HL-60/S4 treated with phorbol 12-myristate 13-acetate at 8.2 ng/mL for 4 days and 3 days (cell line): ENCODE measurements around the gene PRLH.
"Not testable (repeated sequence)": the region's sequence is repeated elsewhere in the genome, so short reads cannot be mapped to it uniquely, and the experiment has no call there.

Experiments used
- in situ Hi-C: fragments of 300-500 bp; cut with MboI; formaldehyde crosslinking; loops from 2 replicates; pipeline ENCODE4 v1.15.0; 2022; ENCODE audit warnings: low sequenced_read_pairs

PRLH gene

DNA sequence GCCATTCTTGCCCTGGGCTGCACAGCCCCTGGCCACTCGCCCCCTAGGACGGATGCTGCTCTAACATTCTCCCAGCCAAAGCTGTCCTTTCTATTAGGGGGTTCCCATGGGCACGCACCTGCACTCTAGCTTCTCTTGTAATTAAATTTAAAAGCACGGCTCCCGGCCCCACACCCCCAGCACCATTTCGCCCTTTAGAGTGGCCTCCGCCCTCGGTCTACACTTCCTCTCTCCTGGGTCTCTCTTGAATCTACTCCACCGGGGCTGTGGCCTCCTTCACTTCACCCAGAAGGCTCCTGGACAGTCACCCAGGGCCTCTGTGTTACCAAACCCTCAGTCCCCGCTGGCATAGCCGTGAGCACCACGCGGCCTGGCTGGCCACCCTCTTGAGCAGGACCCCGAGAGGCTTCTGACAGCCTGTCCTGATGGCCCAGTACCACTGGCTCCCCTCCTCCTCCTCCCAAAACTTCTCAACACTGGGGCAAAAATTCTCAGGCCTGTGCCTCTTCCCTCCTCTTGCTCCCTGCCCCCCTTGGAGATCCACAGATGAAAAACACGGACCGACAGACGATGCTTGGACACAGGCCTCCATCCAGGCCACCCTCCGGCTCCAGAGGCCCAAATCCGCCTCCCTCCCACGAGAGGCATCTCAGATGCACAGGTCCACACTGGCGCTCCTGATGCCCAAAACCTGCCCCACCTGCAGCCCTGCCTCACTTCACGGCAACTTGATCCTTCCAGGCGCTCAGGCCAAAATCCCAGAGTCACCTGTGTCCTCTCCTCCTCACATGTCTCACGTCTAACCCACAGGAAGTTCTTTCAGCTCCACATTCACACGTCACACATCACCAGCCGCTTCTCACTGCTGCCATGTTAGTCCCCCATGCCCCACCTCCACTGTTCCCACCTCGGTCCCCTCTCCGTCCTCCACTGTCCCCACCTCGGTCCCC is 31.1 kb downstream of the PRLH start:
- in situ Hi-C loops: no loop called here

DNA sequence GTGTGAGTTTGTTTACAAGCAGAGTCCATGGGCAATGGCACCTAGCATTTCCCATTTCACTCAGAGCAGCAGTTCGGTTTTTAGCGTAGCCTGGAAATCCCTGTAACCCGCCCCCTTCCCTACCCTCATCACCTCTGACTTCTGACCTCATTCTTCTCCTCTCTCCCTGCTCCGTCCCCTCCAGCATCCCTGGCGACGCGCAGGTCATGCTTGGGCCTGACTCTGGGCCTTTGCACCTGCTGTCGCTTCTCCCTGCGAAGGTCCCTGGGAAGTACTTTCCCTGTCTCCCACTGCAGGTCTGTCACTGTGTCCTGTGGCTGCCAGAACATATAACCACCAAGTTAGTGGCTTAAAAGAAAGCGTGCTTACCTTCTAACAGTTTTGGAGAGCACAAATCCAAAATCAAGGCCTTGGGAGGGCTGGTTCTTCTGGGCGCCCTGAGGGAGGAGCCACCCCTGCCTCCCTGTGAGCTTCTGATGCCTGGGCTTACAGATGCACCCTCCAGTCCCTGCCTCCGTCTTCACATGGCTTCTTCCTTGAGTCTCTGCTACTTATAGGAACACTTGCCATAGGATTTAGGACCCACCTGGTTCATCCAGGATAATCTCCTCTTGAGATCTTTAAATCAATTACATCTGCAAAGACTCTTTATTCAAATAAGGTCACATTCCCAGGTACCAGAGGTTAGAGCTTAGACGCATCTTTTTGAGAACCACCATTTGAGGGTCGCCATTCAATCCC is 32.3 kb downstream of the PRLH start:
- in situ Hi-C loops: no loop called here

GRCh38 chr2:237599465-237600110 is 33.2 kb downstream of the PRLH start:
- in situ Hi-C loops: no loop called here

DNA sequence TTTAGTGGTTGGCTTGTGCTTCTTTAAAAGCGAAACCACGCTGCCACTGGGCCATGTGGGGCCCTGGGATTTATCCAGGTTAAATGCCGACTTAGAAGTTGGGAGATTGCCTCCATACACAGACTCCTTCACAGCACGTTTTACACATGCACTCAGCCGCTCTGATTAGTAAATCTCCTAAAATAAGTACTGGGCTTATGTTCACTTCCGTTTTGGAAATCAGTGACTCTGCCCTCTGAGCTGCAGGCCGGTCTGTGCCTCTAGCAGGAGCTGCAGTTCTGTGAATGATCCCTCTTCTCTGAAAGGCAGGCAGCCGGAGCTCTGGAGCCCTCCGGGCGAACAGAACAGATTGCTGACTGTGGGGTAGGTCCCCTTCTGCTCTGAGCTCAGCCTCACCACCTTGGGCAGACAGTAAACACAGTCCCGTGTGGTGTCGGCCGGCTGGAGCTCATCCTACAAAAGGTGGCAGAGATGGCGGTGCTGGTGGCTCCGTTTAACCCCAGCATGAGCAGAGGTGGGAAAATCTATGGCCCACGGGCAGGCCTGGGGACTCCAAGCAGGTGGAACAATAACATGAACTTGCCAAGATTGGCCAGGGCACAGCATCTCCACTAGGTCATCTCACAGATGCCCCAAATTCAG is 34.0 kb downstream of the PRLH start:
- in situ Hi-C loops: no loop called here

DNA sequence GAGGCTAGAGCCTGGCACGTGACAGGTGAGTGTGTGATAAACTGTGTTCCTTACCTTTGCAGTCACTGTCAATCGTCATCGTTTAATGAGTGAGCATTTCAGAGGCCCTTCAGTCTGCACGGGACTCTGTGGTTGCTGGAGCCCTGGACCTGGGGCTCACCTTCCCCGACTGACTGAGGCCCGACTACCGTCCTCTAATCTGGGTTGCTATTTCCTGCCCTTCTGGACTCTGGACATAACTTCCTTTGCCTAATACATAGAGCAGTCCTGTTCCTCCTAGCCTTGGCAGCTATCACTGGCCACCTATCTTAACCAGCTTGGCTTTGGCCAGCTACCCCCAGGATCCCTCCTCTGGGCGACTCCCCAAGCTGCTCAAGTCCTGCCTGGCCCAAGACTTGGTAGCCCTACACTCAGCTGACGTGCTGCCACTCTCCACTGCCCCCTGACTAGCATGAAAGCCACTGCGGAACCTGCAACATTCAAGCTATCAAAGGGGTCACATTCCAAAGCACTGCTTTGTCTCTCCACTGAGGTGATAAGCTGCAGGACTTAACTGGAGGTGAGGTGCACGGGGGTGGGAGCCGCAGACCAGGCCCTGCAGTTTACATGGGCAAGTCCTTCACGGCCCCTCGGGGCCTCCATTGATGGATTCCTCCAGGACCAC is 35.2 kb downstream of the PRLH start:
- in situ Hi-C loops: no loop called here

DNA sequence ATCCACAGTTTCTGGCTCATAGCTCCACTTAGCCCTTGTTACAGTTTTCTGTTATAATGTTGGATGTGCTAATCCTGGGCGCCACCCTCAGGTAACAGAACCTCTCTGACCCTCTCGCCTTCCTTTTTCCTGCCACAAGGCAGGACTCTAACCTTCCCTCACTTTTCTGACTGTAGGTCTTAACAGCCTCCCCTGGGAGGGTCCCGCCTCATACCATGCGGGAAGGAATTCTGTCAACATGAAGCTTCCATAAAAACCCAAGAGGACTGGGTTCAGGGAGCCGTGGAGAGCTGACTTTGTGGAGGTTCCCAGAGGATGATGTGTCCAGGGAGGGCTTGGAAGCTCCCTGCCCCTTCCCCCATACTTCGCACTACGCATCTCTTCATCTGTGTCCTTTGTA is 36.0 kb downstream of the PRLH start:
- in situ Hi-C loops: no loop called here

DNA sequence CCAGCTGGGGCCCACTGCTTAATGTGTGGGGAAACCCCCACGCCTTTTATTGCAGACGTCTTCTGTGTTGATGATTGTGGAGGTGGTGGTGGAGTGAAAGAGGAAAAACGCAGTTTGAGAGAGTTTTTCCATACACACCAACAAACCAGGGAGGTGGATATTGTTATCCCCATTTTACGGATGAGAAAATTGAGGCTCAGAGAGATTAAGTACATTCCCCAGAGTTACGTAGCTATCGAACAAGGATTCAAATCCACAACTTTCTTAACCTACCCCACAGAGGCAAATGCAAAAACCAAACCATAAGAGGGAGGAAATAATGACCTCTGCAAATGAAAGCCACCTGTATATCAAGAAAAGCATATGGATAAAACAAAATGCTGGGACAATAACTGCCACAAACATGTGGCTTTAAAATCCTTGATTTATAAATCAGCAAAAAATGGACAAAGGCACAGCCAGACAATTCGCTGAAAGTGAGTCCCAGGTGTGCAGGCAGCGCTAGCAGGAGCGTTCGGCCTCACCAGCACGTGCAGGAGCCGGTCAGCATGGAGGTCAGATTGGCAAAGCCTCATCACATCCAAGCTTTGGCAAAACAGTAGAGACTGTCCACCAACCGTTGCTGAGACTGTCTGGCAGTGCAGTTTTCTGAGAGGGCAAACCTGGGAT is 36.8 kb downstream of the PRLH start:
- in situ Hi-C loops: no loop called here

GRCh38 chr2:237603718-237604362 is 37.5 kb downstream of the PRLH start:
- in situ Hi-C loops: no loop called here

DNA sequence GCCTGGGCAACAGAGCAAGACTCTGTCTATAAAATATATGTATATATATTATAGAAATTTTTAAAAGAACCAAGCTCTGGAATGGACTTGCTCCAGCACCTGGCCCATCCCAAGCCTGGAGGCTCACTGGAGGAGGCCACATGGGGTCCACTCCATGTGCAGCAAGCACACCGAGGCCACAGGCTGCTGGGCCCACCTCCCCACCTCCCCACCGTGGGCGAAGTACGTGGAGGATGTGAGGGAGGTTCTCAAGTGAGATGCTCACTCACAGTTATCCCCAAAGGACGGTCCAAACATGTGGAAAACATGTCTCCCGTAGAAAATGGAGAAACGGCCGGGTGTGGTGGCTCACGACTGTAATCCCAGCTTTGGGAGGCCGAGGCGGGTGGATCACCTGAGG is 38.0 kb downstream of the PRLH start:
- in situ Hi-C loops: no loop called here

- in situ Hi-C loops: no loop called here
Measured at GRCh38 chr2:237604960-237605359, 38.6 kb downstream of the PRLH start.

DNA sequence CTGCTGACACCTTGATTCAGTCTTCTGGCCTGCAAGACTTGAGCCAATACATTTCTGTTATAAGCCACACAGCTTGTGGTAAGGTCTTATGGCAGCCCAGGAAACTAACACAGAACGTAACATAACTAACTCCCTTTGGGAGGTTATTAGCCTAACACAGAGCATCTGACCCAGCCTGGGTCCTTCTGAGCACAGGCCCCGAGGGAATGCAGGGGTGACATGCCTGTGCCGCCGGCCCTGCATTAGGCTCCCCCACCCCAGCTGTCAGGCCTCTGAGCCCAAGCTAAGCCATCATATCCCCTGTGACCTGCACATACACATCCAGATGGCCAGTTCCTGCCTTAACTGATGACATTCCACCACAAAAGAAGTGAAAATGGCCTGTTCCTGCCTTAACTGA is 40.1 kb downstream of the PRLH start:
- in situ Hi-C loops: not testable (repeated sequence)

DNA sequence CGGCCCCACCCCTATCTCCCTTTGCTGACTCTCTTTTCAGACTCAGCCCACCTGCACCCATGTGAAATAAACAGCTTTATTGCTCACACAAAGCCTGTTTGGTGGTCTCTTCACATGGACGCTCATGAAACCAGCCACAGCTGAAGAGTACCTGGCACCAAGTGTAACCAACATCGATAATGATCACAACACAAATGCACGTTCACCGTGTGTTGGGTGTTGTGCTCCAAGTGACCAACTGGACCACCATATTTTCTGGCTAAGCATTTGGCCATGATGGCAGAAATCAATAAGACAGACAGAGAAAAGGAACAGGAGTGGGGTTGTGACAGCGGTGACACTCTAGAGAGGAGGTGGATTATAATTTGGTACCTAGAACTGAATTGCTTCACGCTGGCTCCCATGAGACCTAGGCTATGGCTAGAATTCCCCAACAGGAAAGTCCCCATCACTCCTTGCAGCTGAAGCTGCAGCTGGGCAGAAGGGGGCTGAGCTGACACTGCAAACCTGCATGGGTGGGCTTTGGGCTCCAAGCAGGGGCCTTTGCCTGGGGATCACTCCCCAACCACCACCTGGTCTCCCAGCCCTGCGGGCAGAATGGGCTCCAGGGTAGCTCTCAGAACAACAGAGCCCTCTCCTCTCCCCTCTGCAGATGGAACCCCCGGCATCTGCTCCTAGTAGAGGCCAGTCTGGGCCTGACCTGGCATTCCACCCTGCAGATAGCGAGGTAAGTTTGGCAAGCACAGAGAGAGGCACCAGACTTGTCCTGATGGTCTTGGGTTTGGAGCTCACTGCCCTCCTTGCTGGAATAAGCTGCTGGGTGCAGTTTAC is 46.4 kb downstream of the PRLH start:
- in situ Hi-C loops: no loop called here

- in situ Hi-C loops: no loop called here
Measured at GRCh38 chr2:237613679-237614078, 47.3 kb downstream of the PRLH start.

DNA sequence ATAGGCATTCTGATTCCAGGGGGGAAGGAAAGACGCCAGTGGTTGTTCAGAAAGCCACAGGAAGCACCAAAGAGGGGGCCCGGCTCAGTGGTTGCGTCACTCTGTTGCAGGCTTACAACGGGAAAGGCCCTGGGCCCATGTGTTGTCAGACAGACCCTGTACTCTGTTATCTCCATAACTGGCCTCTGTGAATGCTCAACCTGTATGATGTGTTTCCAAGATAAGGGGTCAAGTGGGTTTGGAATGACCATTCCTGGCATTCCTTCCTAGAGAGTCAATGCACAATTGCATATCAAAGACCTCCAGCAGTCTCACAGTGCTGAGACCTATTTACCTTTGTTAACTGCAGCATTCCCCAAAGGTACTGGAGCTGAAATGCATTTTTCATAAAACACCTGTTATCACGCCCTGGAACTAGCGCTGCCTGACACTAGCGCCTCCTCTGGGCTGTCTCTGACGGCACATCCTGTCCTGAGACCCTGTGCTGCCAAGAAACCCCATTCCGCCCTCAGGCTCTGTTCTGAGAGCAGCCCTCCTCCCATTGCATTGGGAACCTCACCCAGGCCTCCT is 47.9 kb downstream of the PRLH start:
- in situ Hi-C loops: no loop called here

GRCh38 chr2:237615631-237616249 is 49.4 kb downstream of the PRLH start:
- in situ Hi-C loops: no loop called here

DNA sequence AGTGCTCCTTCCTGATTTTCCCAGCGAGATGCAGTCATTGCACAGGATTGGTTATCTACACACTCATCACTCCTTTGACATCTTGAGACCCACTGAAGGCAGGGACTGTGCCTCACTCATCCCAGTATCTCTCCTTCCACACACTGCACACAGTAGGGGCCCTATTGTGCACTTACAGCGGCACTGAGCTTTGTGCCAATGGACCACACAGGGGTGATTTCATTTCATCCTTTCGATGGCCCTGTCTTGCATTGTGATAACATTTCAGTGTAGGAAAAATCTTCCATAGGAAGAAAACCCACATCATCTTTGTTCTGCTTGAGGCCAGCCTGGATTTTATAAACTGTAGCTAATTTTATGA is 50.0 kb downstream of the PRLH start:
- in situ Hi-C loops: no loop called here
